ENCODE results near the gene CBLN4. TPM values are rescaled to one million over a fixed set of nuclear protein-coding genes. Genes with fewer than 3 reads are reported as not detected.

CBLN4 gene
- total and polyA plus RNA-seq, 9 of the 15 experiments (the other 6 are each of a cell fraction or from before 2014, with no cell fraction given), result not detected

- no peak for ATAC-seq
- POLR2A ChIA-PET, result no interaction called here
- Histone ChIP-seq H3K4me2 (ENCODE audit: insufficient read depth, low read length) (no peak overlapping the region), H3K36me3 (ENCODE audit: control insufficient read depth, insufficient read depth, low read length) (no peaks in the 10 kb centered on the region), H3K79me2 (ENCODE audit: control insufficient read depth, insufficient read depth, low read length) (no peaks in the 10 kb centered on the region), H3K4me3 (no peak overlapping the region), H3K4me1 (replicated peaks in 1 of 2; ENCODE audit: control insufficient read depth in 2 of 2, insufficient read depth in 2 of 2, low read length in 2 of 2) (no peaks in the 10 kb centered on the region), H4K20me1 (replicated peaks; ENCODE audit: control insufficient read depth, insufficient read depth, low read length) (no peaks in the 10 kb centered on the region), H3K9me3 (replicated peaks; ENCODE audit: control insufficient read depth, insufficient read depth, low read depth, low read length) (no peaks in the 10 kb centered on the region), H2AFZ (ENCODE audit: low read depth, low read length) (no peak overlapping the region), H3K9ac (ENCODE audit: insufficient read depth in 1 of 2, low read depth in 2 of 2, low read length in 2 of 2) (no peak overlapping the region), H3K27me3 (ENCODE audit: control insufficient read depth in 2 of 2, insufficient read depth in 2 of 2, low read length in 2 of 2) (no peaks in the 10 kb centered on the region), H3K27ac (ENCODE audit: extremely low read depth, low read depth, low read length) (no peak overlapping the region), H3K9me1 (ENCODE audit: control insufficient read depth, insufficient read depth, low read length) (no peaks in the 10 kb centered on the region)
- in situ Hi-C loops (cut with MboI) (no loop called here), intact Hi-C loops (cut with micrococcal nuclease) (no loop called here)
- WGBS (ENCODE audit: insufficient coverage, low coverage, missing lambda C conversion rate), result 3% methylated on average over 36 of the region's 38 CpGs
- DNase-seq (ENCODE audit: extremely low read depth in 1 of 4, low spot score in 3 of 4), result no peak
- BruUV-seq (replicated peaks), result no TSS peak
- FAIRE-seq, result no peak
- TF ChIP-seq ZNF24 (IDR thresholded peaks at IDR 0.05) (no peak), ZC3H8 (IDR thresholded peaks at IDR 0.05) (no peak), MAZ (CRISPR knock-in tag; conservative IDR thresholded peaks at IDR 0.05 in 1 of 2, IDR thresholded peaks at IDR 0.05 in 1 of 2) (no peak), CREM (IDR thresholded peaks at IDR 0.05; ENCODE audit: low read depth) (no peak), RBM17 (IDR thresholded peaks at IDR 0.05; ENCODE audit: borderline replicate concordance, low read depth, low read length) (no peak), NFYB (IDR thresholded peaks at IDR 0.05; ENCODE audit: extremely low read depth, insufficient read length) (no peak), SMAD2 (IDR thresholded peaks at IDR 0.05; ENCODE audit: low read depth, low read length) (no peak), PHB (CRISPR knock-in tag; IDR thresholded peaks at IDR 0.05) (no peak), SOX6 (IDR thresholded peaks at IDR 0.05) (no peak), GABPA (tag; conservative IDR thresholded peaks at IDR 0.05; ENCODE audit: low read depth) (no peak), ZNF717 (CRISPR knock-in tag; IDR thresholded peaks at IDR 0.05) (no peak), ZNF76 (CRISPR knock-in tag; IDR thresholded peaks at IDR 0.05; ENCODE audit: borderline replicate concordance) (no peak)
- CTCF ChIA-PET (ENCODE audit: low intra/inter-chr PET ratio), result no interaction called here
Measured at GRCh38 chr20:56002908-56003800, 2.2 kb downstream of the CBLN4 start.

Data from K562 (cell line).